Iris pigment epithelial cell (primary cell): Measurements from ENCODE around the gene TP53I13.

Experiments
- DNase-seq: peaks from one replicate; pipeline ENCODE4 v3.0.0-alpha.2; 2011; ENCODE audit warnings: low read depth

Gene TP53I13

DNA sequence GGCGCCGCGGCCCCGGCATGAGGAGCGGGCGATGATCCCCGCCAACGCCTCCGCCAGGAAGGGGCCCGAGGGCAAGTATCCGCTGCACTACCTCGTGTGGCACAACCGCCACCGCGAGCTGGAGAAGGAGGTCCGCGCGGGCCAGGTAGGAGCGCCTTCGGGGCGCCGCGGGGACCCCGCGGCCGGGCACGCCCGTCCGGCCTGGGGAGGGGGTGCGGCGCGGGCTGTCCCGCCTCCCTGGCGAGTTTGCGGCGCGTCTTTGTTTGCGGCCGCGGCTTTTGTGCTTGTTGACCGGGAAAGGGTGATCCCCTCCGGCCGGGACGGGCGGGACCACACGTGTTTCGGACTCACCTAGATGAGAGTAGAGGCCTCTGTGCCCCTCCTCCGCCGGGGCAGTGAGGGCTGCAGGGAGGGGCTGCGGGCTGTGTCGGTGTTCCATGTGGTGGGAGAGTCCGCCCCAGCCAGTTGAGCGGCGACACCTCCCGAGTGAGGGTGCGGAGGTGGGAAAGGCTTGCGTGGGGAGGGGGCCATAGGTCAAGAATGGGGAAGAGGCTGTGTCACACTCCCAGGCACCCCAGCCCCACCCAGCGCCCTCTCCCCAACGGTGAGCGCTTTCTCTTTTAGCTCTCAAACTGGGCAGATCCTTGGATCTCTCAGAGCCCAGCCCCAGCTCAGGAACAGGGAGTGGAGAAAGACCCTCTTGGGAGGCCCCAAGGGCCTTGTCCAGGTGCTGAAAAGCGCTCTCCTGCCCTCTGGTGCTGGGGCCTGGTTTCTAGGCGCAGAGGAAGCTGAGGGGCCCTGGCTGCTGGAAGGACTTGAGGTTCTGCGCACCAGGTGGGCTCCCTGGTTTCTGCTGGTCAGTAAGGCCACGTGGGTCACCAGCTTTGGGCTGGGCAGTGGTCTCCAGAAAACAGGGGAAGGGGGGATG, 25.4 kb downstream of the TP53I13 start:
- no peak for DNase-seq

DNA sequence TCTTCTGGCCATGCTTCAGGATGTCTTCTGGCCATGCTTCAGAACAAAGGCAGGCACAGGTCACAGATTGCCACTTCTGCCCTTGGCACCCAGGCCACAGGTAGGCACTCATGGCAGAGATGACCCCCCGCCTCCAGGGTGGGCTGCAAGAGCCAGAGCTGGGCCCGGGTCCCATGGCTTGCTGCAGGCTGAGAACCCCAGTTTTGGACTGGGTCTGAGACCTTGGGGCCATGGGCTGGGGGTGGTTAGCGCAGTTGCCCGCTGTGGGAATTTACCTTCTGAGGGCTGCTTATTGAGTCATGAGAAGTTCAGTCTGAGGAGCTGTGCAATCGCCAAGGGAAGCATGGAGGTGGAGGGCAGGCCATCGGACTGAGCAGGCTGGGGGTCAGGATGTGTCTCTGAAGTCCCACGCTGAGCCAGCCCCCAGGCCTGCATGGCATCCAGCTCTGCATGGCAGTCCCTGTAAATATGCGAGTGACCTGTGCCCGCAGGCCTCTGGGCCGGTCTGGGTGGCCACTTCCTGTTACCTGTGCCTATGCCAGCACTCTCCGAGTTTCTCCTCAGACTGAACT, 26.1 kb downstream of the TP53I13 start:
- DNase-seq, result no peak

DNA sequence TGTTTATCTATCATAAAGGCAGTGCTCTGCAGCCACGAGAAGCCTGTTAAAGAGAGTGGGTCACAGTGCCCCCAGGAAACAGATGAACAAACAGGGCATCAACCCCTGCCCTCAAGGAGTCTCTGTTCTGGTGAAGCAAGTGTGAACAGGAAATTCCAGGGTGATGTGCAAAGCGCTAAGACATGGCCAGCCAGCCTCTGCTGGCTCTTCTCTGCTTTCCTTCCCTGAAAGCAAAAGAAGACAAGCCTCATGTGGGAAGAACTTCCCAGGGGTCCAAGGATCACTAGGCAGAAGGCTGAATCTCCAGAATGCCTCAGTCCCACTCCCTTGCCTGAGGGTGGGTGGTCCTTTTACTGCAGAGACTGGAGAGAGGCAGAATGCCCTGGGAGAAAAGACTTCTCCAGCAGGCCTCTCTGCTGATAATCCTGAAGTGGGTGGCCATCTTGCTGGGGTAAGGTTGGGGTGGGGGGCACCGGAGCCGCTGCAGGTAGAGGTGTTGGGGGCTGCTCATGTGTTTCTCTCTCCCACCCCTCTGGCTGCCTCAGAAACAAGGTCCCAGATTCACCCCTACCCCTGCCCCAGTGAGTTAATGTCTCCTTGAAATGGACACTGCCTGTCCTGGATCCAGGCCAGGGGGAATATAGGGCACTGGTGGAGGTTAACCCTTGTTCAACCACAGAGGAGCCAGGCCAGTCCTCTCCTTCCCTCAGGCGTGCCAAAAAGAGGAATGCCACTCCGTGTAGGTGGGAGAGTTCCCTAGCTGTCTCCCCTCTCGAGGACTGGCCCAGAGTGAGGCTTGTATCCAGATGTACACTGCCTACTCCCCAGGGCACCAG, 26.8 kb downstream of the TP53I13 start:
- DNase-seq, result no peak

DNA sequence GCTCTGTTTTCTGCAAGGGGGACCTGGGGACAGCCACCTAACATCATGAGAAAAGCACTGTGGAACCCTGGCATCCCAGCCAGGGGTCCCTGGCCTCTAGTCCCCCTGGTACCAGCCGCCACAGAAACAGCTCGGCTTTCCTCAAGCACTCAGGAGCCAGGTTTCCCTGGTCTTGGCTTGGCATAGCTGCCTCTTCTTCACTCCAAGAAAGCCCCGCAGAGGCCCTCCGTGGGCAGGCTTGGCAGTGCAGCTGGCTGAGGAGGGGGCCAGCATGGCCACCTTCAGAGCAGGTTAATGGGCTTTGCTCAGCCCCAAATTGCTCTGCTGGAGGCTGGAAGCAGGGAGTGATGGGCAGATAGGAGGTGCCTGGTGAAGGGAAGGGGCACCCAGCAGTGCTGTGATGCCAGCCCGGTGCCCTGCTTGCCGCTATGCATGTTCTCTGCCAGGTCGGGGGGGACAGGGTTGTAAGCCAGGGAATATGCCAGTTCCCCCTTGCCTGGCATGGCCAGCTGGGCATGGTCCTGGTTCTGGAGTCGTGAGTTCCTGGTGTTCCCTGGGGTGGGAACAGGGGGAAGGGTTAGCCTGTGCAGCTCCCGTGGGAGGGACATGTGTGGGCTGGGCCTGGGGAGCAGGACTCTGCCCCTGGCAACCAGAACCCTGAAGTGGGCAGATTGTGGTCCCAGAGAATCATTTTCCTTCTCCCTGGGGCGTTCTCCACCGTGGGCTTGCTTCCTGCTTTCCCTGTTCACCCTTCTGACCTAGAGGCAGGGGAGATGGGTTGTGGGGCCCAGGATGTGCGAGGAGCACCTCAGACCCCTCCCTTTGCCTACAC, 27.7 kb downstream of the TP53I13 start:
- no peak for DNase-seq

DNA sequence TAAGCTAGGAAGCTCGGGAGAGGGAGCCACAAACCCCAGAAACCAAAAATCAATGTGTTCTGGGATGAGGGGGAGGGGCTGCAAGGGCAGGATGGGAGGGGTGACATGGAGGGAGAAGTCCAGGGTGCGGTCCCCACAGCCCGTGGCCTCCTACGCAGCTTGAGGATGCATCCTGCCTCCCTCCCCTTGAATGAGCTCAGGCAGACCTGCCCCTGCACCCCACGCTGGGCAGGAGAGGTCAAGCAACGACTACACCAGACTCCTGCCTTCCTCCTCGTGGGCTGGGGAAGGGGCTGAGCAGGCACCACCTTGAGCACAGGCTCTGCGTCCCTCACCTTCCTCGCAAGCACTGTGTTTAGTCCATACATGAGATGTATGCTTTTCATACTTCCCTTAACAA, 28.3 kb downstream of the TP53I13 start:
- DNase-seq, result no peak

DNA sequence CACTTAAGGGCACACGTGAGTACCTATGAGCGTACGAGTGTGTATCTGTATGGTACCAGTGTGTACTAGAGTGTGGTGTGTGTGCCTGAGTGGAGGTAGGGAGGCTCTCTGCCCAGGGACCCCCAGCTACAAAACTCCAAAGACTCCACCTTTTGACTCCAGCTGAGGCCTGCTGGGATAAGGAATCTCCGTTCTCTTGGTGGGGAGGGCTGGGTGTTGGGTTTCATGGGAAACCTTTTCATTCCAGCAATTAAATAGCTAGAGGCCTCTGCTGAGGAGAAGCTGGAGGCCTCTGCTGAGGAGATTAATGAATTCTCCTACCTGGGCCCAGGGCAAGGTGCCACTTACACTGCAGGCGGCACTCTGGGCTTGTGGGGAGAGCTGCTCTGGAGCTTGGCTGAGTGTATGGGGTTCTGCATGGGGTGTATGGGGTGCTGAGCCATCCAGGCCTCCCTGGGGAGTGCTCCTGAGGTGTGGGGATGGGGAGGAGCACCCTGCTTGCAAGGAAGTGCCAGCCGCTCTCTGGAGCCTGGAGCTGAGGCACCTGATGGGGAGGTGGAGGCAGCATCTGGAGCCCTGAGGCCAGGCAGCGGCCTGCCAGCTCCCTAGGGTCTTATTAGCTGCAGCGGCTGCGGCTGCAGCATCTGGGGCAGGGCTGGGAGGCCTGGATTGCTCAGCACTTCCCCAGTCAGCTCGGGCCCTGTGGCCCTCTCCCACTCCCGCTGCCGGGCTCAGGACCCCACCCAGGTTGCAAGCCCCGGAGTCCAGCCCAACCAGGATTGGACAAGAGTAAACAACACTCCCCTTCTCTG, 29.1 kb downstream of the TP53I13 start:
- DNase-seq, result no peak

DNA sequence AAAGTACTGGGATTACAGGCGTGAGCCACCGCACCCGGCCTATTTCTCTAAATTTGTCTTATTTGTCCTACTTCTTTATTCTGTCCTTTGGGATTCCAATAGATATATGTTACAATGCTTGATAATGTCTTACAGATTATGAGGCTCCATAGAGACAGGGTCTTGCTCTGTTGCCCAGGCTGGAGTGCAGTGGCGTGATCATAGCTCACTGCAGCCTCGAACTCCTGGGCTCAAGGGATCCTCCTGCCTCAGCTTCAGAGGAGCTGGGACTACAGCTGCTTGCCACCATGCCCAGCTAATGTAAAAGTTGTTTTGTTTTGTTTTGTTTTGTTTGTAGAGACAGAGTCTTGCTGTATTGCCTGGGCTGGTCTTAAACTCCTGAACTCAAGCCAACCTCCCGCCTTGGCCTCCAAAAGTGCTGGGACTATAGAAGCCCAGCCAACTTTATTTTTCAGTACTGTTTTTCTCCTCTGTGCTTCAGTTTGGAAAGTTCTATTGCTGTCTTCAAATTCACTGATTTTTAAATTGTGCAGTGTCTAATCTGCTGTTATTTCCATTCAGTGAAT, 34.7 kb downstream of the TP53I13 start:
- DNase-seq, result no peak

DNA sequence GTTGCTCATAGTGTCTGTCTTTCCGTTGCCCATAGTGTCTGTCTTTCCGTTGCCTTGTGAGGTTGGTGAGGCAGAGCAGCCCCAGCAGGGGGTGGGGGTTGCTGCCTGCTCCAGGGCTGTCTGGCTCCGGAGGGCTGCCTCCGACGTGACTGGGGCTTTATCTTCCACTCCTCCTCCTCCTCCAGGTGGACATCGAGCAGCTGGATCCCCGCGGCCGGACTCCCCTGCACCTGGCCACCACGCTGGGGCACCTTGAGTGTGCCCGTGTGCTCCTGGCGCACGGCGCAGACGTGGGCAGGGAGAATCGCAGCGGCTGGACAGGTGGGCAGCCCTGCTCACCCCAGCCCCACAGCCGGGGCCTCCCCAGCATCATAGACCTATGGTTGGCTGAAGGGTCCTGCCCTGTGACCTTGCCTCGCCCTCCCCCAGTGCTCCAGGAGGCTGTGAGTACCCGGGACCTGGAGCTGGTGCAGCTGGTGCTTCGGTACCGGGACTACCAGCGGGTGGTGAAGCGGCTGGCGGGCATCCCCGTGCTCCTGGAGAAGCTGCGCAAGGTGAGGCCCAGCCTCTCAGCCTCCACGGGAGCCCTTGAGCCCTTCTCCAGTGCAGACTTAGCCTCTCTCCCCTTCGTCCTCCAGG, 39.2 kb downstream of the TP53I13 start:
- DNase-seq, result no peak

DNA sequence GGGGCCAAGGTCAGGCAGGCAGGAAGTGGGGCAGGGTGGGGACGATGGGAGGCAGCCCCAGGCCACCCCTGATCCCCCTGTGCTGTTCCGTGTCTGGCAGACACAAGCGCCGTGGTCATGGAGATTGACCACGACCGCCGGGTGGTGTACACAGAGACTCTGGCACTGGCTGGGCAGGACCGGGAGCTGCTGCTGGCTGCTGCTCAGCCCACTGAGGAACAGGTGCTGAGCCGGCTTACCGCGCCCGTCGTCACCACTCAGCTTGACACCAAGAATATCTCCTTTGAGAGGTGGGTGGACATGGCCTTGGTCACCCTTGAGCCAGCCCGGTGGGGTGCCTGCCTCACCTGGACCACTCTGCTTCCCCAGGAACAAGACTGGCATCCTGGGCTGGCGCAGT, 40.5 kb downstream of the TP53I13 start:
- no peak for DNase-seq

DNA sequence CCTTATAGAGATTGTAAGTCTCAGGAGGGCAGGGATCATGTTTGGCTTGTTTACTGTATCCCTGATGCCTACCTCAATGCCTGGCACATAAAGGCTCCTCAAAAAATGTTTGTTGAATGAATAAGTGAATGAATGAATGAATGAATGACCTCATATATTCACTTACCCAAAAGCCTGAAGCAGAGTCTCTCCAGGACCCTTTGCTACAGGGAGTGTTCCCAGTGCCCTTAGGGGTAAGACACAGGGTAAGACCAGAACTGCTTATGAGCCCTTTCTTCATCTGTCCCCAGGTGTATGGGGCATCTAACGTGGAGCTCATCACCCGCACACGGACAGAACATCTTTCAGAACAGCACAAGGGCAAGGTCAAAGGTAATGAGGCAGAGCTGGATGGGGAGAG, 41.9 kb downstream of the TP53I13 start:
- DNase-seq, result no peak

DNA sequence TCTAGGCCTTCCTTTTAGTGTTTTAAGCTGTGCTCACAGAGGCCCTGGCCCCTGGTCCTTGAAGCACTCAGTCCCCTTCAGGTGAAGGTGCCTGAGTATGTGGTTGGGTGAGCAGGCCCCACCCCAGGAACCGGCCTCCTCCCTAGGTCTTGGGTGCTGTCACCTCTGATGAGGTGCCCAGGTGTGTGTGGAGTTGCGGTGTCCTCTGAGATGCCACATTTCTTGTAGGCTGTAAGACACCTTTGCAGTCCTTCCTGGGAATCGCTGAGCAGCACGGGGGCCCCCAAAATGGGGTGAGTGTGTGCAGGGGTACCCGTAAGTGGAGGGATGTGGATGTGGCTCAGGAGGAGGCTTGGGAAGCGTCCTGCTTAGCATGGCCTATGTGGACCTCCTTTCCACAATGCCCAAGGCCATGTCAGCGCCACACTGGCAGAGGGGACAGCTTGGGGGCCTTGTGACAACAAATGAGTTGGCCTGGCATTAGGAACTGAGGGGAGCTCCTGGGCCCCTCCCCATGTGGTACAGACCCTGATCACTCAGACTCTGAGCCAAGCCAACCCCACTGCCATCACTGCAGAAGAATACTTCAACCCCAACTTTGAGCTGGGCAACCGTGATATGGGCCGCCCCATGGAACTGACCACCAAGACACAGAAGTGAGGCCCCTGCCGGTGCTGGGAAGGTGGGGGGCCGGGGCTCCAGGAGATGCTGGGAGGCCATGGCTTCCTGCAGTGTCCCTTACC, 43.0 kb downstream of the TP53I13 start:
- DNase-seq, result no peak

DNA sequence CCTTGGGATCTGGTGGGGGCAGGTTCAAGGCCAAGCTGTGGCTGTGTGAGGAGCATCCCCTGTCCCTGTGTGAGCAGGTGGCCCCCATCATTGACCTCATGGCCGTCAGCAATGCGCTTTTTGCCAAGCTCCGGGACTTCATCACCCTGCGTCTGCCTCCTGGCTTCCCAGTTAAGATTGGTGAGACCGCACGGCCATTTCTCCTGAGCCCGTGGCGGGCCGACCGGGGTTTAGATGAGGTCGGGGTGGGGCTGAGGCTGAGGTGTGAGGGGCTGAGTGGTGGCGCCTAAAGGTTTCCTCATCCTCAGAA, 43.5 kb downstream of the TP53I13 start:
- no peak for DNase-seq

DNA sequence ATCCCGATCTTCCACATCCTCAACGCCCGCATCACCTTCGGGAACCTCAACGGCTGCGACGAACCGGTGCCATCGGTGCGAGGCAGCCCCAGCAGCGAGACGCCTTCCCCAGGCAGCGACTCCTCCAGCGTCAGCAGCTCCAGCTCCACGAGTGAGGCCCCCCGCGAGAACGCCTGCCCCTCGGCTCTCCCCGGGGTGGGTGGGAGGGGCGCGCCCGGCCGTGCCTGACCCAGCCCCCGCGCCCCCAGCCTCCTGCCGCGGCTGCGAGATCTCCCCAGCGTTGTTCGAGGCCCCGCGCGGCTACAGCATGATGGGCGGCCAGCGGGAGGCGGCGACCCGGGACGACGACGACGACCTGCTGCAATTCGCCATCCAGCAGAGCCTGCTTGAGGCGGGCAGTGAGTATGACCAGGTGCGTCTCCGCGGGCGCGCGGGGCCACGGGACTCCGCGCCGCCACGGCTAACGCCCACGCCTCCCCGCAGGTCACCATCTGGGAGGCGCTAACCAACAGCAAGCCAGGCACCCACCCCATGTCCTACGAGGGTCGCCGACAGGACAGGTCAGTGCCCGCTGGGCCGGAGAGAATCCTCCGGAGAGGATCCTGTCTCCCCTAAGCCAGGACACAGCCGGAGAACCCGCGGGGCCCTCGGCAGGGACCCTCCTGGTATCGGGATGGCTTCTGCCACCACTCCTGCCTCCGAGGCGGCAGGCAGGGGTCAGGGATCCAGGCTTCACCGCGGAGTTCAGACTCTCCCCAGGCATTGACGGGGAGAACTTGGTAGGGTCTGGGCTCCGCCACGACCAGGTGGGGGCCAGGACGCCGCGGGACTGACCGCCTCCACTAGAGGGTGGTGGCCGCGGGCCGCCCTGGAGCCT, 44.1 kb downstream of the TP53I13 start:
- no peak for DNase-seq

DNA sequence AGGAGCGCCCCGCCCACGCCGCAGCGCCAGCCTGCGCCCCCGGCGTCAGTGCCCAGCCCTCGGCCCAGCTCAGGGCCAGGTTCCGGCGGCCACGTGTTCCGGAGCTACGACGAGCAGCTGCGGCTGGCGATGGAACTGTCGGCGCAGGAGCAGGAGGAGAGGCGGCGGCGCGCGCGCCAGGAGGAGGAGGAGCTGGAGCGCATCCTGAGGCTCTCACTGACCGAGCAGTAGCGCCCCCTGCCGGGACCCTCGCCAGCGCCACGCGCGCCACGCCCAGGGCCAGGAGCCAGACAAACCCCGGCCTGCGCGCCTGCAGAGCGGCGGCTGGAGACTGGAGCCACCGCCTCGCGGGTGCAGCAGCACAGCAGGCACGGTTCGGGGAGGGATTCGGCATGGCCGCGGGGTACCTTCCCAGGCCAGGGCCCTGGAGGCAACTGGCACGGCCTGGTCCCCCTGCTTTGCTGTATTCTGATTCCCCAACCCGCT, 44.9 kb downstream of the TP53I13 start:
- peak; percentile 89 for DNase-seq

DNA sequence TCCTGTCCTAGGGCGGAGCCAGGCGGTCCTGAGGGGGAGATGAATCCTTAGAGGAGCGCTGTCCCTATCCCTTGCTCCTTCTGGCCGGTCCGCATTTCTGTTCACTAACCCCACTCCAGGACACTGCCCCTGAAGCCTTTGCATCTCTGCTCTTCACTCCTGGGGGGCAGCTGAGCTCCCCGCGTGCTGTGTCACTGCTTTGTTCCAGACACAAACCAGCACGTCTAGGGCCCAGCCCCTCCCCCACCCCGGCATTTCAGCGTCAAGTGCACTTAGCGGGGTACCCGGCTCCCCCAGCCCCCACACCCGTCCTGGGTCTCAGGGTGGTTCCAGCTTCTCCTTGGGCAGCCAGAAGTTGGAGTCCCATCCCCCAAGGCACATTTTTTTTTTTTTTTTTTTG, 45.4 kb downstream of the TP53I13 start:
- no peak for DNase-seq

DNA sequence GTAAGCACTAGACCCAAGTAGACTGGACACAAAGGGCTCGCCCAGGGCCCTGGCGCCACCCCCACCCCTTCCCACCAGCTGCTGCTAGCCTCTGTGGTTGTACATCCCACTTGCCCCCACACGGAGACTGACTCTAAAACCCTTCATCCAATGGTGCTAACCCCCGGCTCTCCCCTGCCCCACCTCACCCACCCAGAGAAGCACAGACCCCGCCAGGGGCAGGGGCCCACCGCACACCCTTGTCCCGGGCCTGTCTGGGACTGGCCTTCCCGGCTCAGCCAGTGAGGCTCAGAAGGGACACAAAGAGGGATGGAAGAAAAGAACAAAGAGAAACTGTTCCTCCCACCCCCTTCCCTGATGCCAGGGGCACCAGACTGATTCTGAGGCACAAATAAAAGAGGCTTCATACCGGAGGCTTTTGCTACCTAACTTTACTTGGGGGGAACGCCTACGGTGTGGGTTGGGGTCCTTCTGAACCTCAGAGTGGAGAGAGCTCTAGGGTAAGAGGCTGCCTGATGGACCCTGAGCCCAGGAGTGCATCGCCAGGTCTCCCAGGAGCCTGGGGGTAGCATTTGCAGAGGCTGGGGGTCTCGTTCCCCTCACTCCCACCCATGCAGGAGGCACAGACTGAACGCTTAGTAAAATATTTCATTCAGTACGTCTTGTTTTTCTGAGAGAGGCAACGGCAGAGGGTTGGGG, 46.0 kb downstream of the TP53I13 start:
- DNase-seq, result no peak

DNA sequence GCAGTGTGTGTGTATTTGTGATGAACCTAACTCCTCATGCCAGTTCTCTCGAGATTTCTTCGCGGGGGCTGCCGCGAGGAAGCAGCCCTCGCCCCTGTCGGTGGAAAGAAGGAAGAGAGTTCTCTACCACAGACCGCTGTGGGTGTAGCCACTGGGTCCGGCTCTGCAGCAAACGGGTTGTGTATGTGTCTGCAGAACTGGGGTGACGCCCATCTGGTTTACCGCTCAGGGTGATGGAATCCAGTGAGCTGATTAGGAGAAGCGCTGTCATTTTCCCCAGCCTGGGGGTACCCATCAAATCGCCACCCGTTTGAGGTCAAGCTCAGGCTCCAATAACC, 46.5 kb downstream of the TP53I13 start:
- peak; percentile 40 for DNase-seq
